HEK293T (cell line): ENCODE data around the gene C12orf60.

ENCODE experiments used
- CTCF ChIA-PET: fragments of 350-600 bp; formaldehyde crosslinking; extraction: SDS; loops from one replicate; lab custom pipeline; 2021; ENCODE audit warnings: antibody characterized with exemption, inconsistent platforms; lab: Yijun Ruan, JAX
- POLR2A ChIA-PET: fragments of 350-600 bp; formaldehyde crosslinking; extraction: SDS; loops from one replicate; lab custom pipeline; 2020; ENCODE audit warnings: antibody characterized with exemption, inconsistent platforms; lab: Yijun Ruan, JAX
- DNase-seq: peaks from one replicate; pipeline ENCODE4 v3.0.0; 2012; ENCODE audit warnings: mixed read lengths; ENCODE audit errors: extremely low spot score
- ARNT ChIP-seq: fragments of 450-650 bp; IDR thresholded peaks from 2 replicates; pipeline ENCODE4 v1.6.1; 2017; ENCODE audit warnings: mild to moderate bottlenecking
- BHLHE40 ChIP-seq: fragments of 450-650 bp; IDR thresholded peaks from 2 replicates; pipeline ENCODE4 v1.6.1; 2016; ENCODE audit warnings: mild to moderate bottlenecking, moderate library complexity, borderline replicate concordance
- CTBP1 ChIP-seq: fragments of 450-650 bp; IDR thresholded peaks from 2 replicates; pipeline ENCODE4 v1.6.1; 2016; ENCODE audit warnings: borderline replicate concordance
- ELF4 ChIP-seq: fragments of 450-650 bp; IDR thresholded peaks from 2 replicates; pipeline ENCODE4 v1.6.1; 2017; ENCODE audit warnings: antibody characterized with exemption
- FOXA1 ChIP-seq: fragments of 450-650 bp; IDR thresholded peaks from 2 replicates; pipeline ENCODE4 v1.6.1; 2016; ENCODE audit warnings: mild to moderate bottlenecking
- FOXK2 ChIP-seq: fragments of 450-650 bp; IDR thresholded peaks from 2 replicates; pipeline ENCODE4 v1.6.1; 2016; ENCODE audit warnings: mild to moderate bottlenecking
- FOXM1 ChIP-seq: fragments of 450-650 bp; IDR thresholded peaks from 2 replicates; pipeline ENCODE4 v1.6.1; 2017; ENCODE audit warnings: mild to moderate bottlenecking, borderline replicate concordance
- HDGF ChIP-seq: fragments of 450-650 bp; IDR thresholded peaks from 2 replicates; pipeline ENCODE4 v1.6.1; 2017; ENCODE audit warnings: antibody characterized with exemption, borderline replicate concordance
- L3MBTL2 ChIP-seq: fragments of 450-650 bp; conservative IDR thresholded peaks from 2 replicates; pipeline ENCODE4 v1.6.1; 2016; ENCODE audit warnings: mild to moderate bottlenecking
- LEF1 ChIP-seq: fragments of 450-650 bp; IDR thresholded peaks from 2 replicates; pipeline ENCODE4 v1.6.1; 2017; ENCODE audit warnings: mild to moderate bottlenecking, borderline replicate concordance
- NFRKB ChIP-seq: fragments of 450-650 bp; IDR thresholded peaks from 2 replicates; pipeline ENCODE4 v1.6.1; 2016; ENCODE audit warnings: mild to moderate bottlenecking, moderate library complexity
- PKNOX1 ChIP-seq: fragments of 450-650 bp; IDR thresholded peaks from 2 replicates; pipeline ENCODE4 v1.6.1; 2016
- SP1 ChIP-seq: fragments of 450-650 bp; IDR thresholded peaks from 2 replicates; pipeline ENCODE4 v1.6.1; 2017
- SUZ12 ChIP-seq: fragments of 450-650 bp; IDR thresholded peaks from 2 replicates; pipeline ENCODE4 v1.6.1; 2016; ENCODE audit warnings: mild to moderate bottlenecking
- TARDBP ChIP-seq: fragments of 450-650 bp; IDR thresholded peaks from 2 replicates; pipeline ENCODE4 v1.6.1; 2016
- ZNF384 ChIP-seq: fragments of 450-650 bp; IDR thresholded peaks from 2 replicates; pipeline ENCODE4 v1.6.1; 2016

C12orf60 gene

GRCh38 chr12:14770496-14771461 is 32.7 kb upstream of the C12orf60 start:
- DNase-seq = peak; percentile 75
- ChIA-PET POLR2A (interaction anchor here (0.5 to 3.9 kb wide), 32 partner anchors 8 to 1140 kb away, joined by 3 to 69 read pairs (median 4); partner anchors contain the start of genes C12orf60, DERA, SMCO3 and WBP11), CTCF (interaction anchor here (0.6 to 2.6 kb wide), 3 partner anchors 15 to 286 kb away, joined by 3 to 9 read pairs (median 5); no protein-coding TSS in a partner anchor)
- TF ChIP-seq ZNF384 (no peak), LEF1 (no peak), FOXA1 (no peak), PKNOX1 (0 out of 2 replicates have a peak, but pooled peaks have one; percentile 20), HDGF (no peak), L3MBTL2 (peak; percentile 83), SUZ12 (no peak), CTBP1 (no peak), ARNT (no peak), SP1 (no peak), ELF4 (peak; percentile 57; the same call in 1 of the 2 replicates)

- ChIA-PET CTCF (no interaction called here), POLR2A (interaction anchor here (0.5 to 3.9 kb wide), 27 partner anchors 9 to 1015 kb away, joined by 3 to 69 read pairs (median 3); partner anchors contain the start of genes C12orf60, SMCO3 and WBP11)
- no peak for DNase-seq
- TF ChIP-seq FOXM1 (no peak), ZNF384 (no peak)
Measured at GRCh38 chr12:14771651-14772137, 31.8 kb upstream of the C12orf60 start.

GRCh38 chr12:14772946-14773345 is 30.5 kb upstream of the C12orf60 start:
- TF ChIP-seq FOXM1 = no peak
- no peak for TF ChIP-seq HDGF
- TF ChIP-seq CTBP1 = no peak
- no peak for TF ChIP-seq L3MBTL2
- TF ChIP-seq ARNT = no peak
- no peak for TF ChIP-seq FOXK2
- TF ChIP-seq PKNOX1 = no peak
- no peak for TF ChIP-seq BHLHE40
- TF ChIP-seq NFRKB = no peak
- no peak for TF ChIP-seq LEF1
- no peak for TF ChIP-seq ZNF384
- no peak for TF ChIP-seq SP1
- TF ChIP-seq TARDBP = no peak
- TF ChIP-seq FOXA1 = no peak
- no peak for TF ChIP-seq ELF4
- no peak for TF ChIP-seq SUZ12
- ChIA-PET CTCF (interaction anchor here (0.7 kb wide), 2 partner anchors 22 to 308 kb away, joined by 3 to 6 read pairs; no protein-coding TSS in a partner anchor), POLR2A (no interaction called here)
- DNase-seq = no peak

- no peak for DNase-seq
- ChIA-PET CTCF (interaction anchor here (1.1 kb wide), 1 partner anchor 14 kb away, joined by 3 read pairs; no protein-coding TSS in a partner anchor), POLR2A (no interaction called here)
- TF ChIP-seq FOXA1 (no peak), SP1 (no peak), SUZ12 (no peak), FOXM1 (no peak), HDGF (no peak), TARDBP (no peak), ELF4 (no peak), BHLHE40 (no peak), ARNT (no peak), LEF1 (no peak), ZNF384 (no peak), FOXK2 (no peak), PKNOX1 (no peak), L3MBTL2 (no peak), CTBP1 (no peak), NFRKB (no peak)
Measured at GRCh38 chr12:14773685-14774073, 29.8 kb upstream of the C12orf60 start.

- no peak for TF ChIP-seq SP1
- no peak for TF ChIP-seq FOXM1
- no peak for TF ChIP-seq BHLHE40
- TF ChIP-seq FOXA1 = no peak
- peak; percentile 98 for TF ChIP-seq PKNOX1
- no peak for TF ChIP-seq HDGF
- ChIA-PET CTCF (interaction anchor here (1.1 kb wide), 1 partner anchor 13 kb away, joined by 3 read pairs; no protein-coding TSS in a partner anchor), POLR2A (no interaction called here)
- DNase-seq = peak; percentile 55
Measured at GRCh38 chr12:14774074-14774905, 29.2 kb upstream of the C12orf60 start.
